ENCODE results near the gene ART4.

Gene ART4

DNA sequence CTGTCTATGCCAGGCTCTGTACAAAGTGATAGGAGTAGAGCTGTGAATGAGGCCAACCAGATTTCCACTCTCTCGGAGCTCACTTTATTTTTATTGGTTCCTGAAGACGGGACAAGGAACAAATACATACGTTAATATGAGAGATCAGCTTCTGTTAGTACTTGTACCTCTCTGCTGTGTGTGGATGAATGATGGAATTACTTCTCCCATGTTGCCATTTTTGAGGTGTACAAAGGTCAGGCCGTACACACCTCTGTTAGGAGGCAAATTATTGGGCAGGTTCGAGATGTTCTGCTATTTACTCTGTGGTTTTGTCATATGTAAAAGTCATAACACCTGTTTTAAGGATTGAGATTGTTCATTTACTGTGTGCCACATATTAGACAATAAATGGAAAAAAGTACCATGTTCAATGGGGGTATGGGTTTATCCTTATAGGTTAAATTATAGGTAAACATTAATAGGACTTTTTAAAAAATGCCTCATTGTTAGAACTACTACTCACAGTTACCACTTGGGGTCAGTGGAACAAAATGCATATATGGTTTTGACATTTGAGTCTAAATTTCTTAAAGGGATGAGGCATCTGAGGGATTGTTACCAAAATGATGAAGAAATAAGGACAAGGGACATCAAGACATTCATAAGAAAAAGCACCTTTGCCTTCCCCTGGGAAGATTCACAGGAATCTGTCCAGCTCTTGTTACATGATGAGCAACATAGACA, 66.9 kb downstream of the ART4 start:
- no peak overlapping the region for H4K91ac ChIP-seq (ENCODE audit: low read length)
- H3K9ac ChIP-seq (ENCODE audit: low read length), result peak overlapping the region; percentile 95
- no peak overlapping the region for H2BK5ac ChIP-seq (ENCODE audit: low read depth, low read length, poor library complexity, severe bottlenecking)
- H3K4me2 ChIP-seq (ENCODE audit: low read length, poor library complexity, severe bottlenecking), result no peak overlapping the region
- H3K4ac ChIP-seq (ENCODE audit: low read depth in 1 of 2, low read length in 2 of 2), result no peak overlapping the region
- no peaks in the 10 kb centered on the region for H3K4me1 ChIP-seq (ENCODE audit: control insufficient read depth, insufficient read depth, low read depth, low read length)
- H3K9me3 ChIP-seq (ENCODE audit: control insufficient read depth, low read length), result no peaks in the 10 kb centered on the region
- H2AFZ ChIP-seq (ENCODE audit: low read depth, low read length), result no peak overlapping the region
- H4K8ac ChIP-seq (ENCODE audit: low read length), result no peak overlapping the region
- no peak overlapping the region for H2BK15ac ChIP-seq (ENCODE audit: low read depth, poor library complexity, severe bottlenecking)
- no peak overlapping the region for H3K14ac ChIP-seq (ENCODE audit: low read length in 2 of 2)
- H3K4me3 ChIP-seq (ENCODE audit: insufficient read depth in 1 of 2, low read depth in 1 of 2, low read length in 2 of 2), result peak overlapping the region in 1 of 2 experiments; percentile 95
- 92% methylated on average over 5 of the region's 5 CpGs for WGBS
- no peak overlapping the region for H2BK12ac ChIP-seq (ENCODE audit: low read length in 2 of 2)
- no peak overlapping the region for H3K18ac ChIP-seq (ENCODE audit: low read depth in 1 of 2, low read length in 2 of 2)
- peak; percentile 39 for DNase-seq
- no peaks in the 10 kb centered on the region for H3K36me3 ChIP-seq (ENCODE audit: control insufficient read depth in 1 of 2, insufficient read depth in 2 of 2, low read depth in 1 of 2, low read length in 2 of 2)
- H3K79me1 ChIP-seq (replicated peaks; ENCODE audit: low read length, poor library complexity, severe bottlenecking), result peaks cover 4% of the 10 kb centered on the region
- no peak overlapping the region for H3K23ac ChIP-seq (ENCODE audit: low read length in 2 of 2)
- peak overlapping the region; percentile 46 for H2AK5ac ChIP-seq (ENCODE audit: low read length, severe bottlenecking)
- H3K27me3 ChIP-seq (ENCODE audit: control insufficient read depth in 1 of 2, insufficient read depth in 1 of 2, low read length in 2 of 2), result no peaks in the 10 kb centered on the region
- H3K27ac ChIP-seq (ENCODE audit: low read length, poor library complexity, severe bottlenecking), result no peak overlapping the region
- H2BK120ac ChIP-seq (ENCODE audit: low read depth, low read length), result no peak overlapping the region

DNA sequence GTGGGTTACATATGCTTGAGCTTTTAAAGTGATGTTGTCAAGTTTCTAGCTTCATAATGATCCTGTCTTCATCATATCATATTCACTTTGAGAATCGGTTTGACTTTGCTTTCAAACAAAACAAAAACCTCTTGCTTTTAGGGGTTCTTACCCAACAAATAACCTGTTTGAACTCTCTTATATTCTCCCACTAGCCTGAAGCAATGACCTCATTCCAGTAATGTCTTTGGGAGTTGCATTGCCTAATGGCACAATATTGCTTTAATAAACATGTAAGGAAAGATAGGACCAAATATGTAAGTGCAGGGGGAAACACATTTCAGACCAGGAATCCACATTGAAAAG, 67.7 kb downstream of the ART4 start:
- no peak overlapping the region for H3K18ac ChIP-seq (ENCODE audit: low read depth in 1 of 2, low read length in 2 of 2)
- H2BK15ac ChIP-seq (ENCODE audit: low read depth, poor library complexity, severe bottlenecking), result no peak overlapping the region
- peak; percentile 75 for DNase-seq
- H3K79me1 ChIP-seq (replicated peaks; ENCODE audit: low read length, poor library complexity, severe bottlenecking), result peaks cover 4% of the 10 kb centered on the region
- no peak overlapping the region for H3K23ac ChIP-seq (ENCODE audit: low read length in 2 of 2)
- H3K4ac ChIP-seq (ENCODE audit: low read depth in 1 of 2, low read length in 2 of 2), result no peak overlapping the region
- peak overlapping the region; percentile 87 for H3K27ac ChIP-seq (ENCODE audit: low read length, poor library complexity, severe bottlenecking)
- H3K9ac ChIP-seq (ENCODE audit: low read length), result peak overlapping the region; percentile 95
- peak overlapping the region in 1 of 2 experiments; percentile 95 for H3K4me3 ChIP-seq (ENCODE audit: insufficient read depth in 1 of 2, low read depth in 1 of 2, low read length in 2 of 2)
- H3K9me3 ChIP-seq (ENCODE audit: control insufficient read depth, low read length), result no peaks in the 10 kb centered on the region
- H3K36me3 ChIP-seq (ENCODE audit: control insufficient read depth in 1 of 2, insufficient read depth in 2 of 2, low read depth in 1 of 2, low read length in 2 of 2), result no peaks in the 10 kb centered on the region
- no peaks in the 10 kb centered on the region for H3K27me3 ChIP-seq (ENCODE audit: control insufficient read depth in 1 of 2, insufficient read depth in 1 of 2, low read length in 2 of 2)
- no peak overlapping the region for H2AFZ ChIP-seq (ENCODE audit: low read depth, low read length)
- H2AK5ac ChIP-seq (ENCODE audit: low read length, severe bottlenecking), result no peak overlapping the region
- H4K91ac ChIP-seq (ENCODE audit: low read length), result no peak overlapping the region
- H2BK120ac ChIP-seq (ENCODE audit: low read depth, low read length), result no peak overlapping the region
- 61% methylated on average over 1 of the region's 1 CpG for WGBS
- H3K4me2 ChIP-seq (ENCODE audit: low read length, poor library complexity, severe bottlenecking), result peak overlapping the region; percentile 86
- no peak overlapping the region for H4K8ac ChIP-seq (ENCODE audit: low read length)
- no peak overlapping the region for H2BK12ac ChIP-seq (ENCODE audit: low read length in 2 of 2)
- no peak overlapping the region for H2BK5ac ChIP-seq (ENCODE audit: low read depth, low read length, poor library complexity, severe bottlenecking)
- no peaks in the 10 kb centered on the region for H3K4me1 ChIP-seq (ENCODE audit: control insufficient read depth, insufficient read depth, low read depth, low read length)
- no peak overlapping the region for H3K14ac ChIP-seq (ENCODE audit: low read length in 2 of 2)
